NOMO-1 treated with DMSO at 0.1 percent for 48 hours (cell line): ENCODE results near the gene TOLLIP.
"Not testable (repeated sequence)": the region's sequence is repeated elsewhere in the genome, so short reads cannot be mapped to it uniquely, and the experiment has no call there.

Source experiments
- DNase-seq: peaks from one replicate; lab custom pipeline; 2025; ENCODE audit not compliant: unreplicated experiment; lab: John Stamatoyannopoulos, UW

Gene TOLLIP

DNA sequence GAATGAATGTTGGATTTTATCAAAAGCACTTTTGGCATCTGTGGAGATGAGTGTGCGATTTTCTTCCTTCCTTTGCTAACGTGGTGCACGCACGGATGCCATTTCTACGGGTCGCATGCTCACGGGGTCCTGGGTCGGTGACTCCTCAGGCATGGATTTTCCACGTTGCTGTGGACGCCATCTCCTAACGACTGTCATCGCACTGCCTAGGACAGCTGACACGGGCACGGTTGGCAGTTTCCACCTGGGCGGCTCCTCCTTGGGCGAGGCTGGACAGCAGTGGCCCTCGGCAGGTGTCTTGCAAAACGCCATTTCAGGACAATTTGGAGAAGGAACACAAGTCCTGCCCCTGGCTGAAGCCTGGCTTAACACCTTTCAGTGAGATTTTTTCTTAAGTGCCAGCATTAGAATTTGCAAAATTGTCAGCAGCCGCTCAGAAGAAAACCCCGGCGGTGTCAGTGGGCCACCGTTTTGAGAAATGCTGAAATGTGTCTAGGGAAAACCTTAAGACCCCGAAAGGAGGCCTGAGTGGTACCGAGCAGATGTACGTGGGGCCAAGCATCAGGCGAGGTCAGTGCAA lies 34.7 kb upstream of the TOLLIP start:
- no peak for DNase-seq

GRCh38 chr11:1343391-1344055 lies 34.1 kb upstream of the TOLLIP start:
- DNase-seq, result no peak

GRCh38 chr11:1342946-1343345 lies 33.5 kb upstream of the TOLLIP start:
- no peak for DNase-seq

DNA sequence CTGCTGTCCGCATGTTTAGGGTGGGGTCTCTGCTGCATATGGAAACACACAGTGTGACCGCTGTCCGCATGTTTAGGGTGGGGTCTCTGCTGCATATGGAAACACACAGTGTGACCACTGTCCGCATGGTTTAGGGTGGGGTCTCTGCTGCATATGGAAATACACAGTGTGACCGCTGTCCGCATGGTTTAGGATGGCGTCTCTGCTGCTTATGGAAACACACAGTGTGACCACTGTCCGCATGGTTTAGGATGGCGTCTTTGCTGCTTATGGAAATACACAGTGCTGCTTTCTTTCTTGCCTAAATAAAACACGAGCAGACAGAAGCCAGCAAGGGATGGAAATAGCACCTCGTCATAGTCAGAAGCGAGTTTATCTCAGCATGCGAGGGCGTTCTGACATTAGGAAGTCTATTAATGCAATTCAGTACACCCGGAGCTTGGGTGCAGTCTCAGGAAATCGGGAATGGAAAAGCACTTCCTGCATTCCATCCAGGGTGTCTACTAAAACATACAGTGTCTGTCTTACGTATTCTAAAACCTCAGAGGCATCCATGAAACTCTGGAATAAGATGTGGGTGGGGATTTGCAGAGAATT lies 32.6 kb upstream of the TOLLIP start:
- DNase-seq, result peak; percentile 21

DNA sequence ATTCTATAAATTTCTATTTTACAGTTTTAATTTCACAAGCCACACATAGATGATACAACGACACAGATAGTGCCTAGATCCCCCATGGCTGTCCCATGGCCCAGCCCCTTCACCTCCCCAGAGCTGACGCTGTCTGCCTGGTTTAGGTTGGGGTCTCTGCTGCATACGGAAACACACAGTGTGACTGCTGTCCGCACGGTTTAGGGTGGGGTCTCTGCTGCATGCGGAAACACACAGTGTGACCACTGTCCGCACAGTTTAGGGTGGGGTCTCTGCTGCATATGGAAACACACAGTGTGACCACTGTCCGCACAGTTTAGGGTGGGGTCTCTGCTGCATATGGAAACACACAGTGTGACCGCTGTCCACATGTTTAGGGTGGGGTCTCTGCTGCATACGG lies 31.8 kb upstream of the TOLLIP start:
- not testable (repeated sequence) for DNase-seq

DNA sequence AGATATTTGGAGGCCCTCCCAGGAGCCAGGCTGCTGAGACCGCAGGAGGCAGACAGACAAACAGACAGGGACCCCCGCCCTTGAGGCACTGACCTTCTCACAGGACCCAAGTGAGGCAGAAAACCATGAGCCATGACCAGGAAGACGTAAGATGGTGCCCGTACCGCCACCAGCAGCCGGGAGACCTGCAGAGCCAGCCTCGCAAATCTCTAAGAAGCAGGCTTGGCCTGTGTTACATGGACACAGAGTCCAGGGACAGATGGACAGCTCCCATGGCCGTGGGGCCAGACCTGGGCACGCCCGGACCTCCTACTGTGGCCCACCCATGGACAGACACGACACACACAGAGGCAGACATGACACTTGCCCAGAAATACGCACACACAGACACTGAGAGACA lies 30.7 kb upstream of the TOLLIP start:
- no peak for DNase-seq

DNA sequence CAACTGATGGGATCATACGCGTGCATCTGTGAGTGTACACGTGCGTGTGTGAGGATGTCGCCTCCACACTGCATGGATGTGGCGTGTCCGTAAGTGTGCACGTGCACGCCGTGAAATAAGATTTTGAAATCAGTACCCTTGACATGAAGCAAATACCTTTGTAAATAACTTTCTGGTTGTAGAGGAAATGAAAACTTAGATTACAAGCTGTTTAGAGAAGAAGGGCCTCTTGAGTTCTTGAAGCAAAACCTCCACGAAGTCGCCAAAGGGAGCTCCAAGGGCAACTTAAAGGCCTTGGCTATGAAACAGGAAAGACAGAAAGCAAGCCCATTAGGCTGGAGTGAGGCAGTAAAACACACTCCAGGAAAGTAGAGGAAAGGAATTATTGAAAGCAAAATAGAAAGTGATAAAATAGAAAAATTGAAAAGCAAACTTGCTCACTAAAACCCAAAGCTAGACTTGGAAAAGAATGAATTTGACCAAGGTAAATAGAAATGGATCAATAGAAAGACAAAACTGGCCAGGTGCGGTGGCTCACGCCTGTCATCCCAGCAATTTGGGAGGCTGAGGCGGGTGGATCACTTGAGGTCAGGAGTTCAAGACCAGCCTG lies 29.7 kb upstream of the TOLLIP start:
- DNase-seq, result no peak

DNA sequence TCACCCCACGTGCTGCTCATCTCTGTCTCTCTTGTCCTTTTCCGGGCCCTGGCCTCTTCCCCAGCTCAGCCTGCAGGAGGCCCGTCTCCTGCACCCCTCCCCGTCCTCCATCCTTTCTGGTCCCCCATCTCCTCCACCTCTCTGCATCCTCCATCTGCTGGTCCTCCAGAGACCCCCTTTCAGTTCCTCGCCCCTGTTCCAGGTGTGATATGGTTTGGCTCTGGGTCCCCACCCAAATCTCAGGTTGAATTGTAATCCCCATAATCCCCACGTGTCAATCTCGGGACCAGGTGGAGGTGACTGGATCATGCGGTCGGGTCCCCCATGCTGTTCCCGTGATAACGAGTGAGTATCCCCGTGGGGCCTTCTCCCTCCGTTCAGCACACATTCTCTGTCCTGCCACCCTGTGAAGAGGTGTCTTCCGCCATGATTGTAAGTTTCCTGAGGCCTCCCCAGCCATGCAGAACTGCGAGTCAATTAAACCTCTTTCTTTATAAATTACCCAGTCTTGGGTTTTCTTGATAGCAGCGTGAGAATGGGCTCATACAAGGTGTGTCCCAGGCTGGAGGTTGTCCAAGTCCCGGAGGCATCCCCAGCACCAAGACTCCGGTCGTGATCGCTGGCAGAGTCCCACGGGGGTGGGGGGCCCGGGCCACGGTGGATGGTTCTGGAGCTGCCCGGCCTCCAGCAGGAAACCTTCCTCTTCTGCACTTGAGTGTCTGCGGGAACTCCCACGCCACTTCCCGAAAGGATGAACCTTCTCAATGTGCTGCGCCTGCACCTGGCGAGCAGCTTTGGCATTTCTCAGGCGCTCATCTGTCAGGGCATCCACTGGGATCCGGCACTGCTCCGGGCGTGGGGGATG lies 29.0 kb upstream of the TOLLIP start:
- no peak for DNase-seq

DNA sequence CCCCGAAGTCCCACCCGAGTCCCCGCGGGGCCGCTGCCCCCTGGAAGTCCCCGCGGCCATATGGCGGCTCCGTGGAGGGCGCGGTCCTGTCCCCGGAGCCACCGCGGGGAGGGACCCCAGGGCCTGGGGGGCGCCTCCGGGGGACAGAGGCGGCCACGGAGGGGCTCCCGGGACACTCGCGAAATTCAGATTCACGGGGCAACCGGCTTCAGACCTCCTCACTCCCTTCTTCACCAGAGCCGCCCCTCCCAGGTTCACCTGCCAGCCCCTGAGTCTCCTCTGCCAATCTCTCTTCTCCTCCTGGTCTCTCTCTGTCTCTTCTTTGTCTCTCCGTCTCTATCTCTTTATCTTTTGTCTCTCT lies 28.2 kb upstream of the TOLLIP start:
- DNase-seq, result no peak

GRCh38 chr11:1336836-1337646 lies 27.6 kb upstream of the TOLLIP start:
- no peak for DNase-seq

- DNase-seq, result peak; percentile 97
These were observed 26.7 kb upstream of the TOLLIP start for GRCh38 chr11:1335811-1336761.

DNA sequence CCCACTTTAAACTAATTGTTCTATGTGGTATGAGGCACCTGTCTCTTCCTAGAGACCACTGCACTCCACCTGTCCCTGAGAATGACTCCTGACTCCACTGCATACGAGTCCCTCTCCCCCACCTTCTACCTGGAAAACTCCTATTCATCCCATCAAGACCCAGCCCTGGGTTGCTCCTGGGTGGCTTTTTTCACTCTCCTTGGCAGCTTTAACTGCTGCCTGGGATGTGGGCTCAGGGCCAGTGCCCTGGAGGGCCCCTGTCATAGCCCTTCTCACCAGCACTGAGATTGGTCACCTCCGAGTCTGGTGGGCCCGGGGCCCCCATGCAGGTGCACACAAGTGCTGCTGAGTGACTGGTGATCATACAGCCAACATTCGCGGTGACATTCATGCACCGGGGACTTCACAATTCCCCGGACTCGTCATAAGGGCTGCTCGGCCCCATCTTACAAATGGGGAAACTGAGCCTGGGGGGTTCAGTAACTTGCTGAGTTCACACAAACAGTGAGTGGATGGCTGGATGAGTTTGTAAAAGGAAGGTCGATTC lies 25.9 kb upstream of the TOLLIP start:
- DNase-seq, result no peak

DNA sequence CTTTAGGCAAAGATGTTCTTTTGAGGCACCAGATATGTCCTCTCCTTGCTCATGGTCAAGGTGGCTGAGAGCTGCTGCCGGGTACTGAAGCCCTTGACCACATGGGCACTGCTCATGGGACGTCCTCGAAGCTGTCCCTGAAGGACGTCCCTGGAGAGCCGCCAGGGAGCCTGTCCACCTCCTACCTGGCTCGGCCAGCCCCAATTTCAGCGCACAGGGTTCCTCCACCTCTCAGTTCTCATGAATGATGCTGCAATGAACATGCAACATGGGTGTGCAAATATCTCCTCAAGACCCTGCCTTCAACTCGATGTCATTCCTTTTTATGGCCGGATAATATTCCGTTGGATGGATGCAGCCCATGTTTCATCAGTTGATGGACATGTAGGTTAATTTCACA lies 24.4 kb upstream of the TOLLIP start:
- DNase-seq, result no peak

DNA sequence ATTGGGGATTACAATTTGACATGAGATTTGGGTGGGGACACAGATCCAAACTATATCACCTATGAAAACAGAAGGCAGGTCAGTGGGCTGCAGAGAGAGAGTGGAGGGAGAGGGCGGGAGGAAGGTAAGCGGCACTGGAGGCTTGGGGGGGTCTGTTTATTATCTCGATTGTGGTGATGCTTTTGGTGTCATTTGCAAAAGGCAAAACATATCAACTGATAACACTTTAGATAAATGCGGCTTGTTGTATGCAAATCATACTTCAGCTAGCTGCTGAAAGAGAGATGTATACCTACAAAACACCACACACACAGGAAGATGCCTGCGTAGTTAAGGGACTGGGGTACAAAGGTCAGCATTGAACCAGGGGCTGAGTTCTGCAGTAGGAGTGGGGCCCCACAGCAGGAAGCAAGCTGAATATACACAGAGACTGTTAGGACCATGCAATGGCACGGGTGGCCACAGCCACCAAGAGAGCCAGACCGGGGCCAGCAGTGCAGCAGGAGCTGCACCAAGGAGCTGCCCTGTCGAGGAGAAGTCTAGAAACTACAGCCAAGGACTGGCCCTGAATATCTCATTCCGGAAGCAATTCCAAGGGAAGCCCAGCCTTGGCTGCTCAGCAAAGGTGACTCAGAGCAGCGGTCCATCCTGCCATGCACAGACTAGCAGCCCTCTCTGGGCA lies 23.8 kb upstream of the TOLLIP start:
- DNase-seq, result no peak

DNA sequence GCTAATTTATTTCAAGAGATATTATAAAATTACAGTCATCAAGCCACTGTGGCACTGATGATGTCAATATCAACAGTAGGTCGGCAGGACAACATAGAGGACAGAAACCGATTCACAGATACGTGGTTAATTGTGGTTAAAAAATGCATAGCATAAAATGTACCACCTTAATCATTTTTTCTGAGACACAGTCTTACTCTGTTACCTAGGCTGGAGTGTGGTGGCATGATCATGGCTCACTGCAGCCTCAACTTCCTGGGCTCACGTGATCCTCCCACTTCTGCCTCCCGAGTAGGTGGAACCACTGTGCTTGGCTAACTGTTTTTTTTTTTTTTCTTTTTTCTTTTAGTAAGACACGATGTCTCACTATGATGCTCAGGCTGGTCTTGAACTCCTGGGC lies 21.0 kb upstream of the TOLLIP start:
- DNase-seq, result no peak

DNA sequence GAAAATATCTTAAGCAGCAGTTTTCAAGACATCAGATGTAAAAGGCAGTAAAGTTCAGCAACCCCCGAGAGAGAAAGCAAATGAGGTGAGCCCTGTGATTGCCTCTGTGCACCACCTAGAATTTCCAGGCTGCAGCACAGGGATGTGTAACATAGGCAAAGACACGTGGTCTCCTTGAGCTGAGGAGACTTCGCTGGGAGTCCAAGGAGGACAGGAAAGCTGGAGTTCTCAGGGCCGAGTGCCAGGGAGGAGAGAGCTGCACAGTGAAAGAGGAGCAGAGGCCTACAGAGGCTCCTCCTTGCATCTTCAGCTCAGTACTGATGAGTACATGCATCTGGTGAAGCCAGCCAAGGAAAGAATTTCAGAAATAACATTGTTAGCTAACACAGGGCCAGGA lies 17.6 kb upstream of the TOLLIP start:
- DNase-seq, result no peak

GRCh38 chr11:1326435-1327063 lies 17.1 kb upstream of the TOLLIP start:
- DNase-seq, result no peak

GRCh38 chr11:1323774-1324173 lies 14.3 kb upstream of the TOLLIP start:
- DNase-seq, result peak; percentile 86
